ENCODE results near the gene CDK2AP2. TPM values are rescaled to one million over a fixed set of nuclear protein-coding genes. Genes with fewer than 3 reads are reported as not detected.

The CDK2AP2 gene
- total RNA-seq, 1 donor from 2014 or later: 45.0 TPM

- peaks cover 1% of the 10 kb centered on the region for H3K36me3 Mint-ChIP-seq (ENCODE audit: low read depth, unreplicated experiment)
- Histone ChIP-seq H3K4me1 (ENCODE audit: insufficient read depth, low read length) (no peaks in the 10 kb centered on the region), H2AFZ (ENCODE audit: low read depth, low read length) (no peak within 1 kb of the TSS), H3K36me3 (ENCODE audit: insufficient read depth, low read length) (no peaks in the 10 kb centered on the region), H3K4me3 (ENCODE audit: insufficient read depth, low read depth, low read length) (no peak within 1 kb of the TSS), H4K20me1 (ENCODE audit: insufficient read depth, low read length) (no peaks in the 10 kb centered on the region), H3K4me2 (ENCODE audit: low read length) (no peak within 1 kb of the TSS), H3K27me3 (ENCODE audit: insufficient read depth, low read length) (peaks cover 5% of the 10 kb centered on the region), H3K27ac (ENCODE audit: low read depth, low read length) (no peak within 1 kb of the TSS), H3K9ac (ENCODE audit: low read length) (no peak within 1 kb of the TSS), H3K79me2 (ENCODE audit: insufficient read depth, low read length) (no peaks in the 10 kb centered on the region), H3K9me3 (ENCODE audit: insufficient read depth, low read depth, low read length) (no peaks in the 10 kb centered on the region)
- no peak within 1 kb of the TSS for H3K27ac Mint-ChIP-seq (ENCODE audit: unreplicated experiment)
- DNase-seq (ENCODE audit: low read depth) (no peak), FAIRE-seq (no peak)
- H3K4me1 Mint-ChIP-seq (ENCODE audit: low read depth, unreplicated experiment): no peaks in the 10 kb centered on the region
- no peak within 1 kb of the TSS for H3K4me3 Mint-ChIP-seq (ENCODE audit: unreplicated experiment)
- TF ChIP-seq EZH2 (IDR thresholded peaks at IDR 0.05; ENCODE audit: insufficient read depth, low read length): no peak
- peaks cover 7% of the 10 kb centered on the region for H3K9me3 Mint-ChIP-seq (ENCODE audit: unreplicated experiment)
- H3K27me3 Mint-ChIP-seq (ENCODE audit: low read depth, unreplicated experiment): peaks cover 24% of the 10 kb centered on the region
Observed at GRCh38 chr11:67522844-67523555, 15.0 kb upstream of the CDK2AP2 start, which contains the start of gene CABP2. Gene CABP2 (minus strand): TSS chr11:67523446. CDS start chr11:67523326, 120 bp downstream.

DNA sequence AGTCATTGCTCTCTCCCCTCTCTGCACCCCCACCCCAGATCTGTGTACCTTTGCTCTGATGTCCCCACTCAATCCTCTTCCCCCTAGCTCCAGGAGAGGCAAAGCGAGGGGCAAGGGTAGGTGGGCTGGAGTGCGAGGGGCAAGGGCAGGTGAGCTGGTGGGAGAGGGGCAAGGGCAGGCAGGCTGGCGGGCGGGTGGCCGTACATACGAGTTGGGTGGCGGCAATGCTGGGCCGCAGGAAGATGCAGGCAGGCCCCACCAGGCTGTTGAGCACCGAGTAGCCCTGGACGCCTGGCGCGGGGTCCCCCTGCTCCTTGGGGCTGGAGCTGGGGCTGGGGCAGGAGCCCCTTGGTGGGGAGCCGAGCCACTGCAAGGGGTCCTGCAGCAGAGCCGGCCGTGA, 14.4 kb upstream of the CDK2AP2 start:
- Histone ChIP-seq H3K27ac (ENCODE audit: low read depth, low read length) (no peak overlapping the region), H4K20me1 (ENCODE audit: insufficient read depth, low read length) (no peaks in the 10 kb centered on the region), H3K36me3 (ENCODE audit: insufficient read depth, low read length) (no peaks in the 10 kb centered on the region), H2AFZ (ENCODE audit: low read depth, low read length) (no peak overlapping the region), H3K79me2 (ENCODE audit: insufficient read depth, low read length) (no peaks in the 10 kb centered on the region), H3K4me2 (ENCODE audit: low read length) (no peak overlapping the region), H3K9me3 (ENCODE audit: insufficient read depth, low read depth, low read length) (no peaks in the 10 kb centered on the region), H3K4me1 (ENCODE audit: insufficient read depth, low read length) (no peaks in the 10 kb centered on the region), H3K4me3 (ENCODE audit: insufficient read depth, low read depth, low read length) (no peak overlapping the region), H3K27me3 (ENCODE audit: insufficient read depth, low read length) (peaks cover 5% of the 10 kb centered on the region), H3K9ac (ENCODE audit: low read length) (no peak overlapping the region)
- DNase-seq (ENCODE audit: low read depth) (no peak), FAIRE-seq (no peak)
- no peak for TF ChIP-seq EZH2 (IDR thresholded peaks at IDR 0.05; ENCODE audit: insufficient read depth, low read length)
- TF ChIP-seq, protein P1, sequence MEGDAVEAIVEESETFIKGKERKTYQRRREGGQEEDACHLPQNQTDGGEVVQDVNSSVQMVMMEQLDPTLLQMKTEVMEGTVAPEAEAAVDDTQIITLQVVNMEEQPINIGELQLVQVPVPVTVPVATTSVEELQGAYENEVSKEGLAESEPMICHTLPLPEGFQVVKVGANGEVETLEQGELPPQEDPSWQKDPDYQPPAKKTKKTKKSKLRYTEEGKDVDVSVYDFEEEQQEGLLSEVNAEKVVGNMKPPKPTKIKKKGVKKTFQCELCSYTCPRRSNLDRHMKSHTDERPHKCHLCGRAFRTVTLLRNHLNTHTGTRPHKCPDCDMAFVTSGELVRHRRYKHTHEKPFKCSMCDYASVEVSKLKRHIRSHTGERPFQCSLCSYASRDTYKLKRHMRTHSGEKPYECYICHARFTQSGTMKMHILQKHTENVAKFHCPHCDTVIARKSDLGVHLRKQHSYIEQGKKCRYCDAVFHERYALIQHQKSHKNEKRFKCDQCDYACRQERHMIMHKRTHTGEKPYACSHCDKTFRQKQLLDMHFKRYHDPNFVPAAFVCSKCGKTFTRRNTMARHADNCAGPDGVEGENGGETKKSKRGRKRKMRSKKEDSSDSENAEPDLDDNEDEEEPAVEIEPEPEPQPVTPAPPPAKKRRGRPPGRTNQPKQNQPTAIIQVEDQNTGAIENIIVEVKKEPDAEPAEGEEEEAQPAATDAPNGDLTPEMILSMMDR (IDR thresholded peaks at IDR 0.05; ENCODE audit: insufficient read depth, low read depth, low read length): no peak
- H3K4me1 Mint-ChIP-seq (ENCODE audit: low read depth, unreplicated experiment): no peaks in the 10 kb centered on the region
- H3K36me3 Mint-ChIP-seq (ENCODE audit: low read depth, unreplicated experiment): peaks cover 1% of the 10 kb centered on the region
- H3K27ac Mint-ChIP-seq (ENCODE audit: unreplicated experiment): no peak overlapping the region
- peaks cover 22% of the 10 kb centered on the region for H3K27me3 Mint-ChIP-seq (ENCODE audit: low read depth, unreplicated experiment)
- no peak overlapping the region for H3K4me3 Mint-ChIP-seq (ENCODE audit: unreplicated experiment)
- peaks cover 5% of the 10 kb centered on the region for H3K9me3 Mint-ChIP-seq (ENCODE audit: unreplicated experiment)

- H3K79me2 ChIP-seq (ENCODE audit: insufficient read depth, low read length): no peaks in the 10 kb centered on the region
- DNase-seq (ENCODE audit: low read depth): no peak
- Mint-ChIP-seq H3K4me1 (ENCODE audit: low read depth, unreplicated experiment) (no peaks in the 10 kb centered on the region), H3K36me3 (ENCODE audit: low read depth, unreplicated experiment) (peaks cover 1% of the 10 kb centered on the region), H3K27me3 (ENCODE audit: low read depth, unreplicated experiment) (peaks cover 21% of the 10 kb centered on the region), H3K9me3 (ENCODE audit: unreplicated experiment) (peaks cover 3% of the 10 kb centered on the region), H3K27ac (ENCODE audit: unreplicated experiment) (no peak overlapping the region), H3K4me3 (ENCODE audit: unreplicated experiment) (no peak overlapping the region)
- H3K36me3 ChIP-seq (ENCODE audit: insufficient read depth, low read length): no peaks in the 10 kb centered on the region
- H2AFZ ChIP-seq (ENCODE audit: low read depth, low read length): no peak overlapping the region
- H3K4me3 ChIP-seq (ENCODE audit: insufficient read depth, low read depth, low read length): no peak overlapping the region
- H3K9me3 ChIP-seq (ENCODE audit: insufficient read depth, low read depth, low read length): no peaks in the 10 kb centered on the region
- H3K27me3 ChIP-seq (ENCODE audit: insufficient read depth, low read length): peaks cover 5% of the 10 kb centered on the region
- no peaks in the 10 kb centered on the region for H3K4me1 ChIP-seq (ENCODE audit: insufficient read depth, low read length)
- no peak overlapping the region for H3K9ac ChIP-seq (ENCODE audit: low read length)
- TF ChIP-seq EZH2 (IDR thresholded peaks at IDR 0.05; ENCODE audit: insufficient read depth, low read length): no peak
- TF ChIP-seq, protein P1 (IDR thresholded peaks at IDR 0.05; ENCODE audit: insufficient read depth, low read depth, low read length): no peak
- H3K4me2 ChIP-seq (ENCODE audit: low read length): no peak overlapping the region
- no peak overlapping the region for H3K27ac ChIP-seq (ENCODE audit: low read depth, low read length)
- FAIRE-seq: no peak
- no peaks in the 10 kb centered on the region for H4K20me1 ChIP-seq (ENCODE audit: insufficient read depth, low read length)
Observed at GRCh38 chr11:67521924-67522323, 14.0 kb upstream of the CDK2AP2 start.

Measured in astrocyte (in vitro differentiated cells and primary cell).